Measurements from ENCODE around the gene RABGGTA.

The RABGGTA gene

GRCh38 chr14:24271134-24271833, at the start of gene RABGGTA:
Gene RABGGTA (minus strand): TSS chr14:24271597. CDS start chr14:24271115, 482 bp downstream.
- DNase-seq = peak; percentile 84

GRCh38 chr14:24317141-24317928, 45.9 kb upstream of the RABGGTA start:
- no peak for DNase-seq

GRCh38 chr14:24316597-24316950, 45.2 kb upstream of the RABGGTA start:
- DNase-seq = no peak

GRCh38 chr14:24315807-24316596, 44.6 kb upstream of the RABGGTA start:
- peak; percentile 23 for DNase-seq

GRCh38 chr14:24315243-24315806, 43.9 kb upstream of the RABGGTA start:
- no peak for DNase-seq

- DNase-seq = no peak
Observed at GRCh38 chr14:24314377-24315193, 43.2 kb upstream of the RABGGTA start.

GRCh38 chr14:24313913-24314312, 42.5 kb upstream of the RABGGTA start:
- no peak for DNase-seq

GRCh38 chr14:24312736-24313507, 41.5 kb upstream of the RABGGTA start:
- no peak for DNase-seq

GRCh38 chr14:24311837-24312615, 40.6 kb upstream of the RABGGTA start:
- no peak for DNase-seq

- DNase-seq = no peak
Observed at GRCh38 chr14:24310646-24311604, 39.5 kb upstream of the RABGGTA start, which contains the start of gene LTB4R. Gene LTB4R (plus strand): TSS chr14:24311502. CDS start chr14:24315652, 4,150 bp downstream.

GRCh38 chr14:24310265-24310645, 38.9 kb upstream of the RABGGTA start:
- DNase-seq = no peak

- no peak for DNase-seq
Observed at GRCh38 chr14:24309538-24310264, 38.3 kb upstream of the RABGGTA start, which contains the start of gene LTB4R2. Gene LTB4R2 (plus strand): TSS chr14:24310140. CDS start chr14:24310665, 525 bp downstream.

GRCh38 chr14:24308342-24309124, 37.1 kb upstream of the RABGGTA start:
- no peak for DNase-seq

GRCh38 chr14:24307575-24308341, 36.4 kb upstream of the RABGGTA start, which contains the start of gene CIDEB:
Gene CIDEB (minus strand): TSS chr14:24307977. CDS start chr14:24307858, 119 bp downstream.
- peak; percentile 6 for DNase-seq

GRCh38 chr14:24307156-24307574, 35.8 kb upstream of the RABGGTA start:
- DNase-seq = no peak

- DNase-seq = no peak
Observed at GRCh38 chr14:24304019-24304387, 32.6 kb upstream of the RABGGTA start.

Measured in NCI-H1092 (cell line).